Measurements from ENCODE around the gene ZBTB24. TPM values are rescaled to one million over a fixed set of nuclear protein-coding genes. Genes with fewer than 3 reads are reported as not detected.

ZBTB24 gene
- total RNA-seq, 2 donors from 2014 or later, result 8.2 to 12.8 TPM

DNA sequence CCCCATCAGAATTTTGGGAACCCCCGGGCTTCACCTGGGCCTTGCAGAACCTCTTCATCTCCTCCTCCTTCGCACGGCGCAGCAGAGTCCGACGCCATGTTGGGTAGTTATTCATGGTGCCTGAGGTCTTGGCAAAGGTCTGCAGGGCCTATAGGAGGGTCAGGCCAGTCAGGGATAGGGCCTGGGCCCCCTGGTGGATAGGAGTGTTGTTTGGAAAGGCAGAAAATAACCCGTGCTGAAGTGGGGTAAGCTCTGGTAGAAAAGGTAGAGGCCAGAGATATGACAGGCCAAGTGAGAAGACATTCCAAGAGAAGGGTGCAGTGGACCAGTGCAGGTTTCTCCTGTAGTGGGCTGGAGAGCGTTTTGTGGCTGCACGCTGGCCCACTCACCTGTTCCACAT, 37.6 kb downstream of the ZBTB24 start:
- WGBS, result 93% methylated on average over 9 of the region's 9 CpGs
- intact Hi-C loops (cut with DNase I), result no loop called here
- DNase-seq (ENCODE audit: low spot score), result no peak
- no peaks in the 10 kb centered on the region for H3K4me1 ChIP-seq (replicated peaks)
- no peaks in the 10 kb centered on the region for H3K9me3 ChIP-seq
- H3K4me3 ChIP-seq, result no peak overlapping the region
- no peak overlapping the region for H3K27ac ChIP-seq
- no peak for TF ChIP-seq POLR2A (IDR thresholded peaks at IDR 0.05)
- TF ChIP-seq POLR2AphosphoS5 (IDR thresholded peaks at IDR 0.05), result no peak
- TF ChIP-seq, protein P1, sequence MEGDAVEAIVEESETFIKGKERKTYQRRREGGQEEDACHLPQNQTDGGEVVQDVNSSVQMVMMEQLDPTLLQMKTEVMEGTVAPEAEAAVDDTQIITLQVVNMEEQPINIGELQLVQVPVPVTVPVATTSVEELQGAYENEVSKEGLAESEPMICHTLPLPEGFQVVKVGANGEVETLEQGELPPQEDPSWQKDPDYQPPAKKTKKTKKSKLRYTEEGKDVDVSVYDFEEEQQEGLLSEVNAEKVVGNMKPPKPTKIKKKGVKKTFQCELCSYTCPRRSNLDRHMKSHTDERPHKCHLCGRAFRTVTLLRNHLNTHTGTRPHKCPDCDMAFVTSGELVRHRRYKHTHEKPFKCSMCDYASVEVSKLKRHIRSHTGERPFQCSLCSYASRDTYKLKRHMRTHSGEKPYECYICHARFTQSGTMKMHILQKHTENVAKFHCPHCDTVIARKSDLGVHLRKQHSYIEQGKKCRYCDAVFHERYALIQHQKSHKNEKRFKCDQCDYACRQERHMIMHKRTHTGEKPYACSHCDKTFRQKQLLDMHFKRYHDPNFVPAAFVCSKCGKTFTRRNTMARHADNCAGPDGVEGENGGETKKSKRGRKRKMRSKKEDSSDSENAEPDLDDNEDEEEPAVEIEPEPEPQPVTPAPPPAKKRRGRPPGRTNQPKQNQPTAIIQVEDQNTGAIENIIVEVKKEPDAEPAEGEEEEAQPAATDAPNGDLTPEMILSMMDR (IDR thresholded peaks at IDR 0.05), result no peak
- H3K36me3 ChIP-seq, result peaks cover 0 to 10% of the 10 kb centered on the region in 2 donors
- H3K27me3 ChIP-seq (replicated peaks; ENCODE audit: insufficient read depth), result no peaks in the 10 kb centered on the region

- no peak for TF ChIP-seq POLR2A (IDR thresholded peaks at IDR 0.05)
- TF ChIP-seq, protein P1 (IDR thresholded peaks at IDR 0.05), result no peak
- no peak for TF ChIP-seq POLR2AphosphoS5 (IDR thresholded peaks at IDR 0.05)
- Histone ChIP-seq H3K27ac (no peak overlapping the region), H3K4me3 (no peak overlapping the region), H3K9me3 (no peaks in the 10 kb centered on the region), H3K4me1 (replicated peaks) (no peaks in the 10 kb centered on the region), H3K27me3 (replicated peaks; ENCODE audit: insufficient read depth) (no peaks in the 10 kb centered on the region), H3K36me3 (peaks cover 0 to 10% of the 10 kb centered on the region in 2 donors)
- no peak for DNase-seq (ENCODE audit: low spot score)
- intact Hi-C loops (cut with DNase I), result no loop called here
- WGBS, result 94% methylated on average over 9 of the region's 10 CpGs
Observed at GRCh38 chr6:109443425-109443950, 39.5 kb downstream of the ZBTB24 start.

GRCh38 chr6:109442393-109442924, 40.6 kb downstream of the ZBTB24 start:
- no peak for DNase-seq (ENCODE audit: low spot score)
- intact Hi-C loops (cut with DNase I), result no loop called here
- Histone ChIP-seq H3K4me3 (no peak overlapping the region), H3K9me3 (no peaks in the 10 kb centered on the region), H3K27ac (no peak overlapping the region), H3K36me3 (peaks cover 0 to 10% of the 10 kb centered on the region in 2 donors), H3K27me3 (replicated peaks; ENCODE audit: insufficient read depth) (no peaks in the 10 kb centered on the region), H3K4me1 (replicated peaks) (no peaks in the 10 kb centered on the region)
- 94% methylated on average over 6 of the region's 6 CpGs for WGBS
- no peak for TF ChIP-seq POLR2A (IDR thresholded peaks at IDR 0.05)
- TF ChIP-seq, protein P1 (IDR thresholded peaks at IDR 0.05), result no peak

DNA sequence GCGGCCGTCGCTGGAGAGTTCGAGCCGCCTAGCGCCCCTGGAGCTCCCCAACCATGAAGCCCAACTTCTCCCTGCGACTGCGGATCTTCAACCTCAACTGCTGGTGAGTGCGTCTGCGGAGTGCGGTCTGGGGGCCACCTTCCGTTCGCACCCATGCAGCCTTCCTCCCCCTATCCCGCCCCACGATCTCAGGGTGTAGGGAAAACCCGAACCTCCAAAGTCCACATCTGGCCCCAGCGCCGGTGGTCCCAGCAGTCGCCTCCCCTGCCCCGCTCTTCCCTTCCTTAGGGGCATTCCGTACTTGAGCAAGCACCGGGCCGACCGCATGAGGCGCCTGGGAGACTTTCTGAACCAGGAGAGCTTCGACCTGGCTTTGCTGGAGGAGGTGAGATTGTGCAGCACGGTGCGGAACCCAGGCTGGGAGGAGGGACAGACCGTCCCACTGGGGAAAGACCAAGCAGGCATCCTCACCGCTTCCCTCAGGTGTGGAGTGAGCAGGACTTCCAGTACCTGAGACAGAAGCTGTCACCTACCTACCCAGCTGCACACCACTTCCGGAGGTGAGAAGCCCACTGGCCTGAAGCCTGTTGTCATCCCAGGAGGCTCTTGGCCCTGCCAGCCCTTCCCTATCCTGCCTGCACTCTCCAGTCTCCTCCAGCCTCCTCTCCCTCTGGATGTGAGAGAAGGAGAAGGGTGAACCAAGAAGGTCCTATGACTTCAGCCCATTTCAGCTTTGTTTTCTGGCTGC, 41.8 kb downstream of the ZBTB24 start:
- Histone ChIP-seq H3K4me1 (replicated peaks) (no peaks in the 10 kb centered on the region), H3K9me3 (no peaks in the 10 kb centered on the region), H3K27ac (peak overlapping the region; percentile 80 to 81), H3K36me3 (peaks cover 0 to 10% of the 10 kb centered on the region in 2 donors), H3K27me3 (replicated peaks; ENCODE audit: insufficient read depth) (no peaks in the 10 kb centered on the region), H3K4me3 (peak overlapping the region; percentile 46 to 58)
- intact Hi-C loops (cut with DNase I), result loop anchor here (2.0 kb wide), 2 partner anchors 42 to 58 kb away; partner anchors contain the start of genes CD164 and ZBTB24
- under 1% methylated on average over 22 of the region's 31 CpGs for WGBS
- peak; percentile 41 for DNase-seq (ENCODE audit: low spot score)
- TF ChIP-seq POLR2A (IDR thresholded peaks at IDR 0.05) (no peak), POLR2AphosphoS5 (IDR thresholded peaks at IDR 0.05) (no peak)
- TF ChIP-seq, protein P1 (IDR thresholded peaks at IDR 0.05), result no peak

Data from prostate gland (tissue), 2 donors.